ENCODE data around the gene SLC16A4.

The SLC16A4 gene

GRCh38 chr1:110350360-110350759 lies 40.5 kb downstream of the SLC16A4 start:
- TF ChIP-seq ZFX (IDR thresholded peaks at IDR 0.05) (no peak), CTCF (conservative IDR thresholded peaks at IDR 0.05) (no peak)
- H3K27ac ChIP-seq, result no peak overlapping the region

DNA sequence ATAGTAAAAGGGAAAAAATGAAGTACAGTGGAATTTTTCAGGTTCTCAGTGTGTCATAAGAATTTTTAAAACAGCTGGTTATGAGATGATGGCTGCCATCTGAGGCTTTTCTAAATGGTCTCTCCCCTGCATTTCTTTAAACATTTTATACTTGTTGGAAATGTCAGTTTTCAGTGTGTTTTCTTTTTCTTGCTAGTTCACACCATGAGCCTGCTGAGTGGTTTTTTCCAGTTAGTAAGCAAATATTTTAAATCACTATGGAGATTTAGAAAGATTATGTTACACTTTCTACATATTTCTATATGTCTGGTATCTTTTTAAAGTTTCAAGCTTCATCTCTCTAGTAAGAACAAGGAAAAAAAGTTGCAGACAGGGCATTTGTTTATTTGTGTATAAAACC lies 42.1 kb downstream of the SLC16A4 start:
- no peak for TF ChIP-seq CTCF (conservative IDR thresholded peaks at IDR 0.05)
- TF ChIP-seq ZFX (IDR thresholded peaks at IDR 0.05), result no peak
- H3K27ac ChIP-seq, result no peak overlapping the region

- TF ChIP-seq ZFX (IDR thresholded peaks at IDR 0.05) (no peak), CTCF (conservative IDR thresholded peaks at IDR 0.05) (no peak)
Observed at GRCh38 chr1:110348050-110348449, 42.8 kb downstream of the SLC16A4 start.

DNA sequence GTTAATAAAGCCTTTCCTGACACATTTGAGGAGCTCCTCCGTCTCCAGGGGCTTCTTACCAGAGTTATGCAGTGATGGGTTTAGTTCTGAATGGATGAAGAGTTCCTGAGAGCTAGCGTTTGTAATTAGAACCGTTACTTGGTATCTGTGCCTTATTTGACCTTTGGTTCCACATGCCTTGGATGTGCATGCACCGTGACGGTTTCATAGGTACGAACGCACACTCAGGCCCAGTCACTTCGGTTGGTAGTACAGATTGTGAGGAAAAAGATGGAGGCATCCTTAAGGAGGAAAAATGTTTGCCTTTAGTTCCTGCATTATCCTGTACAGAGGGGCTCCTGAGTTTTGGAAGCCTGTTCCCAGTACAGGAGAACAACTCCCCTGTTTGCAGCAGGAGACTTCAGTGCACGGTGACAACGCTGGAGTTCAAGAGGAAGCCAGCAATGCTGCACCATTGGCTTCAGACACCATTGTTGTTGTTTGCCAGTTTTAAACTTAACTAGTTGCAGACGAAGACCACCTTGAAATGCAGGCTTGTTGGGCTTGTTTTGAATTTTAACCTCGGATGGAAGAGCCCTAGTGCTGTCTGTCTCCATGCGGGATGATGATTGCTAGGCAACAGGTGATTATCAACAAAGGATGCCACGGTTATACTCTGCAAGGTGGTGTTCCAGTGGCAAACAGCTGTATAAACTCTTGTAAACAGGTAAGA lies 43.5 kb downstream of the SLC16A4 start:
- H3K27ac ChIP-seq, result no peak overlapping the region
- no peak for TF ChIP-seq CTCF (conservative IDR thresholded peaks at IDR 0.05)
- TF ChIP-seq ZFX (IDR thresholded peaks at IDR 0.05), result no peak

More at GRCh38 chr1:110348050-110348449, 42.8 kb downstream of the SLC16A4 start:
- no peak overlapping the region for H3K27ac ChIP-seq

DNA sequence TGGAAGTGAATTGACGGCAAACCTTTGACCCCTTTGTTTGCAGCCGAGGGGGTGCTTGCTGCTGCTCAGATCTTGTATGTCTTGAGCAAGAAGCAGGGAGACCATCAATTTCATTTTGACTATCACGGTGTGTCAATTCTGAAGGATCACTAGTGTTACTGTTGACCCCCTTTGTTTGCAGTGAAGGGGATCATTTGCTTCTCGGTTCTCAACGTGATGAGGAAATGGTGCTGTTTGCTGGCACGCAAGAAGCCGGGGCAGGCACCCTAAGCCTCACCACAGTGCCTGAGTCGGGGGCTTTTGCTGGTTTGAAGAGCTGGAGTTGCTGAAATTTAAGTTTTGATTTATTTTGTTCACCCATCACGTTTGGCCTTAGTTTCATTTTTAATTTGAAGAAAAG lies 44.1 kb downstream of the SLC16A4 start:
- TF ChIP-seq ZFX (IDR thresholded peaks at IDR 0.05) (no peak), CTCF (conservative IDR thresholded peaks at IDR 0.05) (no peak)
- H3K27ac ChIP-seq, result no peak overlapping the region

GRCh38 chr1:110345480-110345879 lies 45.3 kb downstream of the SLC16A4 start:
- TF ChIP-seq CTCF (conservative IDR thresholded peaks at IDR 0.05) (no peak), ZFX (IDR thresholded peaks at IDR 0.05) (no peak)
- no peak overlapping the region for H3K27ac ChIP-seq

- no peak overlapping the region for H3K27ac ChIP-seq
- TF ChIP-seq ZFX (IDR thresholded peaks at IDR 0.05), result no peak
- no peak for TF ChIP-seq CTCF (conservative IDR thresholded peaks at IDR 0.05)
Observed at GRCh38 chr1:110344152-110344551, 46.7 kb downstream of the SLC16A4 start.

All from C4-2B (cell line).